ENCODE results near the gene ZMAT1. TPM values are rescaled to one million over a fixed set of nuclear protein-coding genes. Genes with fewer than 3 reads are reported as not detected.
"Not testable (repeated sequence)": the region's sequence is repeated elsewhere in the genome, so short reads cannot be mapped to it uniquely, and the experiment has no call there.

The ZMAT1 gene
- total RNA-seq (10 to 100 TPM; 39.1 to 40.0 TPM), polyA plus RNA-seq (1 to 10 TPM; 1.7 to 3.2 TPM)

DNA sequence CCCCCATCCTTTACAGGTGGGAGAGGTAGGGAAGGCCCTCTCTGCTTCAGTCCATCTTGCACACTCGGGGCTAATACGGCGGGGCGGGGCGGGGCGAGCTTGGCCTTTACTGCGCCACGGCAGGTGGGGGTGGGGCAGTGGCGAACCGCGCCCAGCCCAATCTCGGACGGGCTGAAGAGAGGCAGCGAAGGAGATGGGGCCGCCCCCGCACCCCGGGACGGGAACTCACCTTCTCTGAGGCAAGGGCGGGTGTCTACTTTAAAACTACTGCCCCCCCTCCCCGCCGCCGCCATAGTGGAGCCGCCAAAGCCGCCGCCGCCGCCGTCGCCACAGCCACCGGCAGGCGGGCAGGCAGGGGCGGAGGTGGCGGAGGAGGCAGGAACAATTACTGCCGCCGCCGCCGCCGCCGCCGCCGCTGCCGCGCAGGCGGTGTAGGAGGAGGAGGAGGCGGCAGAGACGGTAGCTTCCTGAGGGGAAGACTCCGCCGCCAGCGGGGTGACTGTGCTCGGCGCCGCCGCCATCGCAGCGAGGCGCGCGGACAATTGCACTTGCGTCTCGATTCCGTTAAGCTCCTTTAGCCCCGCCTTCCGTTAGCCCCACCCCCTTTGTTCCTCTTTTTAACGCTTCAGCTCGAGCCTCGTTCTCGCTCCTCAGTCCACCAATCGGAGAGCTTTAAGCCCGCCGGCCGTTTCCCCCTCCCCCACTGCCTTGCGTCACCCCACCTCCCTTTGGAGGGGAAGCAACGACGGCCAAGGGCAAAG lies at the start of gene ZMAT1:
ZMAT1 (minus strand) TSS at position 540 of the 761 bp plus-strand sequence; CDS start at position 521, 19 bp downstream.
- ChIA-PET POLR2A (ENCODE audit: partially characterized antibody) (interaction anchor here (0.6 to 2.9 kb wide), 22 partner anchors 10 to 1755 kb away, joined by 3 to 18 read pairs (median 4); partner anchors contain the start of genes ARMCX5, ARMCX6, BEX5 and CENPI), CTCF (ENCODE audit: partially characterized antibody) (interaction anchor here (0.7 to 1.2 kb wide), 3 partner anchors 8 to 866 kb away, joined by 3 to 8 read pairs (median 3); no protein-coding TSS in a partner anchor)
- peak within 1 kb of the TSS; percentile 66 for H3K27ac ChIP-seq (ENCODE audit: low read depth, low read length)
- no peaks in the 10 kb centered on the region for H3K27me3 ChIP-seq (ENCODE audit: insufficient read depth, low read length)
- Mint-ChIP-seq H3K9me3 (peaks cover 0 to 2% (median 0%) of the 10 kb centered on the region in 8 donors), H3K27me3 (peaks cover 0 to 2% of the 10 kb centered on the region in 2 donors), H3K4me1 (peaks cover 6 to 18% (median 16%) of the 10 kb centered on the region in 4 donors), H3K27ac (peak within 1 kb of the TSS; percentile 94 to 99 (median 95)), H3K4me3 (peak within 1 kb of the TSS; percentile 81 to 93 (median 88)), H3K36me3 (peaks cover 0 to 2% of the 10 kb centered on the region in 2 donors)
- H3K9me3 ChIP-seq (ENCODE audit: control insufficient read depth in 1 of 2, low read length in 2 of 2): no peaks in the 10 kb centered on the region
- no peaks in the 10 kb centered on the region for H3K36me3 ChIP-seq (ENCODE audit: insufficient read depth, low read length)
- peak; percentile 85 to 94 (median 89) for DNase-seq
- H3K4me3 ChIP-seq (ENCODE audit: low read length in 2 of 2): peak within 1 kb of the TSS in 1 of 2 donors; percentile 45
- H3K4me1 ChIP-seq (ENCODE audit: insufficient read depth, low read length): peaks cover 8% of the 10 kb centered on the region
- intact Hi-C loops (cut with micrococcal nuclease): loop anchor here (1.0 to 10.0 kb wide), 6 partner anchors 133 to 1753 kb away; partner anchors contain the start of genes BEX5, CSTF2, HNRNPH2 and MORF4L2

DNA sequence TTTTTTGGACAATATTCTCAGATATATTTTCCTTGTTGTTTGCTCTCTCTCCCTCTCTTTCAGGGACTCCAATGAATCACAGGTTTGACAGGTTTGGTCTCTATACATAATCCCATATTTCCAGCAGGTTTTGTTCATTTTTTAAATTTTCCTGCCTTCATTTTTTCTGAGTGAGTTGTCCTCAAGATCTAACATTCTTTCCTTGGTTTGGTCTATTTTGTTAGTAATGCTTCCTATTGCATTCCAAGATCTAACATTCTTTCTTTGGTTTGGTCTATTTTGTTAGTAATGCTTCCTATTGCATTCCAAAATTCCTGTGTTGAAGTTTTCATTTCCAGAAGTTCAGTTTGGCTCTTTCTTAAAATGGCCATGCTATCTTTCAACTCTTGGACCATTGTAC lies 45.3 kb upstream of the ZMAT1 start:
- ChIA-PET CTCF (ENCODE audit: partially characterized antibody) (no interaction called here), POLR2A (ENCODE audit: partially characterized antibody) (no interaction called here)
- no peak overlapping the region for H3K27ac ChIP-seq (ENCODE audit: low read depth, low read length)
- Mint-ChIP-seq H3K4me1 (no peaks in the 10 kb centered on the region), H3K36me3 (no peaks in the 10 kb centered on the region), H3K27me3 (peaks cover 4 to 5% of the 10 kb centered on the region in 2 donors), H3K27ac (no peak overlapping the region), H3K4me3 (no peak overlapping the region), H3K9me3 (peaks cover 0 to 3% (median 0%) of the 10 kb centered on the region in 8 donors)
- H3K4me3 ChIP-seq (ENCODE audit: low read length in 2 of 2): no peak overlapping the region
- no peaks in the 10 kb centered on the region for H3K9me3 ChIP-seq (ENCODE audit: control insufficient read depth in 1 of 2, low read length in 2 of 2)
- no peaks in the 10 kb centered on the region for H3K27me3 ChIP-seq (ENCODE audit: insufficient read depth, low read length)
- H3K36me3 ChIP-seq (ENCODE audit: insufficient read depth, low read length): no peaks in the 10 kb centered on the region
- H3K4me1 ChIP-seq (ENCODE audit: insufficient read depth, low read length): no peaks in the 10 kb centered on the region
- intact Hi-C loops (cut with micrococcal nuclease): no loop called here
- no peak for DNase-seq

DNA sequence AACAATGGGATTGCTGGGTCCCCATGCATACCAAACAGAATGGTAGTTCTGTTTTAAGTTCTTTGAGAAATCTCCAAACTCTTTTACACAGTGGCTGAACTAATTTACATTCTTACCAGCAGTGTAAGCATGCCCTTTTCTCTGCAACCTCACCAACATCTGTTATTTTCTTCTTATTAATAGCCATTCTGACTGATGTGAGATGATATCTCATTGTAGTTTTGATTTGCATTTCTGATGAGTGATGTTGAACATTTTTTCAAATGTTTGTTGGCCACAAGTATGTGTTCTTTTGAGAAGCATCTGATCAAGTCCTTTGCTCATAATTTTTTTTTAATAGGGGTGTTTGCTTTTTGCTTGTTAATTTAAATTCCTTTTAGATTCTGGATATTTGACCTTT lies 41.2 kb upstream of the ZMAT1 start:
- intact Hi-C loops (cut with micrococcal nuclease): no loop called here
- H3K4me3 Mint-ChIP-seq: no peak overlapping the region
- no peaks in the 10 kb centered on the region for H3K36me3 Mint-ChIP-seq
- Histone ChIP-seq H3K27ac (ENCODE audit: low read depth, low read length) (no peak overlapping the region), H3K36me3 (ENCODE audit: insufficient read depth, low read length) (no peaks in the 10 kb centered on the region), H3K4me3 (ENCODE audit: low read length in 2 of 2) (no peak overlapping the region), H3K27me3 (ENCODE audit: insufficient read depth, low read length) (no peaks in the 10 kb centered on the region), H3K4me1 (ENCODE audit: insufficient read depth, low read length) (no peaks in the 10 kb centered on the region), H3K9me3 (ENCODE audit: control insufficient read depth in 1 of 2, low read length in 2 of 2) (no peaks in the 10 kb centered on the region)
- H3K4me1 Mint-ChIP-seq: no peaks in the 10 kb centered on the region
- H3K27ac Mint-ChIP-seq: no peak overlapping the region
- H3K9me3 Mint-ChIP-seq: peaks cover 0 to 3% (median 0%) of the 10 kb centered on the region in 8 donors
- POLR2A ChIA-PET (ENCODE audit: partially characterized antibody): no interaction called here
- CTCF ChIA-PET (ENCODE audit: partially characterized antibody): no interaction called here
- H3K27me3 Mint-ChIP-seq: peaks cover 2 to 3% of the 10 kb centered on the region in 2 donors
- no peak for DNase-seq

DNA sequence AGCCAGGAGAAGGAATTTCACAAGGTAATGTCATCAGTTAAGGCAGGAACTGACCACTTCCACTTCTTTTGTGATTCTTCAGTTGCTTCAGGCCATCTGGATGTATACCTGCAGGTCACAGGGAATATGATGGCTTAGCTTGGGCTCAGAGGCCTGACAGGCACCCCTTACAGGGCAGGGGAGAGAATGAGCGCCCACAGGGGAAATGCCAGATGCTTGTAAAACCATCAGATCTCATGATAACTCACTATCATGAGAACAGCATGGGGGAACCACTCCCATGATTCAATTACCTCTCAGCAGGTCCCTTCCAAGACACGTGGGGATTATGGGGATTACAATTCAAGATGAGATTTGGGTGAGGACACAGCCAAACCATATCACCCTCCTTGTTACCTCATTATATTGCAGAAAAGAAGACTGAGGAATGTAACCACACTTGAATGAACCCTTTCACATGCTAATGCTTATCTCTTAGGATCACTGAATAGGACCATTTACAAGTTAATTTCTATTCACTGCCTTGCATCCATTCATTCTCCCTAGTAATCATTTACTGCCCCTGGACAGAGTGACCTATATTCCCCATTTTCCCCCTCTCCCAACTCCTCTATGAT lies 33.2 kb upstream of the ZMAT1 start:
- H3K4me1 Mint-ChIP-seq; H3K27ac ChIP-seq (ENCODE audit: low read depth, low read length); H3K36me3 Mint-ChIP-seq; H3K9me3 ChIP-seq (ENCODE audit: control insufficient read depth in 1 of 2, low read length in 2 of 2); H3K4me1 ChIP-seq (ENCODE audit: insufficient read depth, low read length); H3K27me3 ChIP-seq (ENCODE audit: insufficient read depth, low read length); H3K27ac Mint-ChIP-seq; H3K4me3 ChIP-seq (ENCODE audit: low read length in 2 of 2); H3K27me3 Mint-ChIP-seq; DNase-seq; H3K4me3 Mint-ChIP-seq; H3K36me3 ChIP-seq (ENCODE audit: insufficient read depth, low read length); CTCF ChIA-PET (ENCODE audit: partially characterized antibody); intact Hi-C loops (cut with micrococcal nuclease); POLR2A ChIA-PET (ENCODE audit: partially characterized antibody): not testable (repeated sequence)
- H3K9me3 Mint-ChIP-seq: peaks cover 0 to 14% (median 3%) of the 10 kb centered on the region in 8 donors

DNA sequence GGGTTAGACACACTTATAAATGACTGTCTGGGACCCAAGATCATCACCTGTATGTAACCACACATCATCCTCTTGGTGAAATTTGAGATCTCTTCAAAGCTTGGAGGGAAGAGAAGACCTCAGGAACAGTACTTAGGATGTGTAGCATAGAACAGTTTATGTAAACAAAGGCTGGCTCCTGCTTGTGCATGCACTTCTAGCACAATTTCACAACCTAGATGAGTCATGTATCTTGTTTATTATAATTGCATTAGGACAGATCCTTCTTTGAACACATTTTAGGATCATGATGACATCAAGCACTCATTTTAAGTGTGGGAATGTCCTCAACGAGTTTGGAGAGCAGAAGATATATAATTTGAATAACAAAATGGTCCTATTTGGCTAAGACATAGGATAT lies 26.3 kb upstream of the ZMAT1 start:
- CTCF ChIA-PET (ENCODE audit: partially characterized antibody): no interaction called here
- Histone ChIP-seq H3K27me3 (ENCODE audit: insufficient read depth, low read length) (no peaks in the 10 kb centered on the region), H3K27ac (ENCODE audit: low read depth, low read length) (no peak overlapping the region), H3K9me3 (ENCODE audit: control insufficient read depth in 1 of 2, low read length in 2 of 2) (no peaks in the 10 kb centered on the region), H3K4me3 (ENCODE audit: low read length in 2 of 2) (no peak overlapping the region), H3K4me1 (ENCODE audit: insufficient read depth, low read length) (no peaks in the 10 kb centered on the region), H3K36me3 (ENCODE audit: insufficient read depth, low read length) (no peaks in the 10 kb centered on the region)
- intact Hi-C loops (cut with micrococcal nuclease): no loop called here
- Mint-ChIP-seq H3K27me3 (peaks cover 4 to 6% of the 10 kb centered on the region in 2 donors), H3K27ac (no peak overlapping the region), H3K9me3 (peaks cover 0 to 4% (median 2%) of the 10 kb centered on the region in 8 donors), H3K4me3 (no peak overlapping the region), H3K4me1 (peaks cover 0 to 1% (median 0%) of the 10 kb centered on the region in 4 donors), H3K36me3 (no peaks in the 10 kb centered on the region)
- POLR2A ChIA-PET (ENCODE audit: partially characterized antibody): no interaction called here
- DNase-seq: no peak

DNA sequence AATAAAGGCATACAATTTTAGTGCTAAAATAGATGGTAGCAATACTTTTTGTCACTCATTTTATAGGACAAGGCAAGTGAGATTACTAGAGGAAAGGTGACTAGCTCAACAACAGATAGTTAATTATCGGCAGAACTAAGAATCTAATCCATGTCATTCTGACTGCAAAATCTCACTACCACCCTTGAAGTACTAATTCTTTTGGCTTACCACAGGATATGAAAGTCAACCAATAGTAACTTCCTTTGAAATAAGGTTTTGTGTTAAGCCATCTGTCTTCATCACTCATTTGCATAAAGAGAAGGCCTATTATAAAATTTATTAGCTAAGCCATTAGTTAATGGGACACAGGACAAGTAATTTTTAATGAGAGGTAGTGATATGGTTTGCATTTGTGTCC lies 25.3 kb upstream of the ZMAT1 start:
- Histone ChIP-seq H3K4me3 (ENCODE audit: low read length in 2 of 2) (no peak overlapping the region), H3K9me3 (ENCODE audit: control insufficient read depth in 1 of 2, low read length in 2 of 2) (no peaks in the 10 kb centered on the region), H3K27me3 (ENCODE audit: insufficient read depth, low read length) (no peaks in the 10 kb centered on the region), H3K27ac (ENCODE audit: low read depth, low read length) (no peak overlapping the region), H3K4me1 (ENCODE audit: insufficient read depth, low read length) (no peaks in the 10 kb centered on the region), H3K36me3 (ENCODE audit: insufficient read depth, low read length) (no peaks in the 10 kb centered on the region)
- no peaks in the 10 kb centered on the region for H3K36me3 Mint-ChIP-seq
- intact Hi-C loops (cut with micrococcal nuclease): no loop called here
- no peak overlapping the region for H3K4me3 Mint-ChIP-seq
- peaks cover 6 to 7% of the 10 kb centered on the region in 2 donors for H3K27me3 Mint-ChIP-seq
- DNase-seq: no peak
- CTCF ChIA-PET (ENCODE audit: partially characterized antibody): no interaction called here
- no peak overlapping the region for H3K27ac Mint-ChIP-seq
- H3K4me1 Mint-ChIP-seq: peaks cover 0 to 1% (median 0%) of the 10 kb centered on the region in 4 donors
- POLR2A ChIA-PET (ENCODE audit: partially characterized antibody): no interaction called here
- H3K9me3 Mint-ChIP-seq: peaks cover 0 to 7% (median 5%) of the 10 kb centered on the region in 8 donors

DNA sequence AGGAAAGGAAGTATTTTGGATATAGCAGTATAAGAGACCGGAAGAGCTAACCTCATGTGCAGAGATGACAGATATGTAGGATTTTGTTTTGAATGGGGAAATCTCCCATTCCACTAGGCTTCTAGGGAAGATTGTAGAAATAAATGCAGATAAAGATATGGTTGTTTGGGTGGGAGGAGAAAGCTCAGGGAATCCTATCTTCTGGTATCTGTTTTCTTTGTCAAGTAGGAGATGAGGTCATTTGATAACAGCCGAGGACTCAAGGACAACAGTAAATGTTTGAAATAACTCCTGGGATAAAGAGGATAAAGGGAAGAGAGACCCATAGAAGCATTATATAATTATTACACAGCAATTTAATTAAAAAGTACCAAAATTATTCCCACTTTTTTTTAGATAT lies 24.7 kb upstream of the ZMAT1 start:
- no peaks in the 10 kb centered on the region for H3K27me3 ChIP-seq (ENCODE audit: insufficient read depth, low read length)
- no peak for DNase-seq
- Mint-ChIP-seq H3K4me3 (no peak overlapping the region), H3K9me3 (peaks cover 0 to 9% (median 5%) of the 10 kb centered on the region in 8 donors), H3K27me3 (peaks cover 6% of the 10 kb centered on the region in 2 donors), H3K4me1 (peaks cover 0 to 1% (median 0%) of the 10 kb centered on the region in 4 donors), H3K27ac (no peak overlapping the region), H3K36me3 (no peaks in the 10 kb centered on the region)
- no peaks in the 10 kb centered on the region for H3K36me3 ChIP-seq (ENCODE audit: insufficient read depth, low read length)
- CTCF ChIA-PET (ENCODE audit: partially characterized antibody): no interaction called here
- H3K27ac ChIP-seq (ENCODE audit: low read depth, low read length): no peak overlapping the region
- H3K4me1 ChIP-seq (ENCODE audit: insufficient read depth, low read length): no peaks in the 10 kb centered on the region
- POLR2A ChIA-PET (ENCODE audit: partially characterized antibody): no interaction called here
- no peak overlapping the region for H3K4me3 ChIP-seq (ENCODE audit: low read length in 2 of 2)
- intact Hi-C loops (cut with micrococcal nuclease): no loop called here
- H3K9me3 ChIP-seq (ENCODE audit: control insufficient read depth in 1 of 2, low read length in 2 of 2): no peaks in the 10 kb centered on the region
